GM23338 (cell line): ENCODE data around the gene CEACAM8. TPM values are rescaled to one million over a fixed set of nuclear protein-coding genes. Genes with fewer than 3 reads are reported as not detected.

Experiments used
- ATAC-seq: fragments of 200-7000 bp; cut with Tn5 transposase; 3 replicates; pipeline ENCODE4 v1.9.1; 2020
- DNase-seq: peaks from one replicate; pipeline ENCODE4 v3.0.0-alpha.2; 2015; ENCODE audit warnings: low spot score
- H2AFZ ChIP-seq: fragments of 200-600 bp; sonication (generic); 2 replicates; pipeline ENCODE4 v1.8.0; 2016; ENCODE audit warnings: antibody characterized with exemption, mild to moderate bottlenecking, moderate library complexity
- H3F3A ChIP-seq: fragments of 200-600 bp; sonication (generic); replicated peaks from 2 replicates; pipeline ENCODE4 v1.8.0; 2017; ENCODE audit warnings: antibody characterized with exemption, mixed run types, low read depth
- H3K27ac ChIP-seq: fragments of 200-600 bp; sonication (generic); 2 replicates; pipeline ENCODE4 v1.6.1; 2016; ENCODE audit warnings: low read depth
- H3K27me3 ChIP-seq: fragments of 200-600 bp; sonication (generic); 2 replicates; pipeline ENCODE4 v1.8.0; 2016; ENCODE audit warnings: mild to moderate bottlenecking, mixed run types, moderate library complexity; ENCODE audit not compliant: insufficient read depth
- H3K36me3 ChIP-seq: fragments of 200-600 bp; sonication (generic); 2 replicates; pipeline ENCODE4 v1.8.0; 2016; ENCODE audit warnings: mild to moderate bottlenecking; ENCODE audit not compliant: insufficient read depth
- H3K4me1 ChIP-seq: fragments of 200-600 bp; sonication (generic); 2 replicates; pipeline ENCODE4 v1.8.0; 2016; ENCODE audit warnings: mild to moderate bottlenecking, moderate library complexity; ENCODE audit not compliant: insufficient read depth
- H3K4me2 ChIP-seq: fragments of 200-600 bp; sonication (generic); 2 replicates; pipeline ENCODE4 v1.7.1; 2017; ENCODE audit warnings: mixed run types
- H3K4me3 ChIP-seq: fragments of 200-600 bp; sonication (generic); 2 replicates; pipeline ENCODE4 v1.6.1; 2016; ENCODE audit warnings: mixed run types
- H3K79me2 ChIP-seq: fragments of 200-600 bp; sonication (generic); replicated peaks from 2 replicates; pipeline ENCODE4 v1.8.0; 2017; ENCODE audit warnings: mild to moderate bottlenecking; ENCODE audit not compliant: insufficient read depth
- H3K9me2 ChIP-seq: fragments of 200-600 bp; sonication (generic); 2 replicates; pipeline ENCODE4 v1.8.0; 2017; ENCODE audit not compliant: insufficient read depth
- H4K20me1 ChIP-seq: fragments of 200-600 bp; sonication (generic); replicated peaks from 2 replicates; pipeline ENCODE4 v1.8.0; 2017; ENCODE audit warnings: mild to moderate bottlenecking; ENCODE audit not compliant: insufficient read depth
- H3K27ac Mint-ChIP-seq: 2 replicates; pipeline ENCODE4 v1.8.0; 2020; ENCODE audit warnings: inconsistent platforms, mild to moderate bottlenecking, moderate library complexity, mixed read lengths
- H3K27me3 Mint-ChIP-seq: 3 replicates; pipeline ENCODE4 v1.8.0; 2022; ENCODE audit warnings: low read depth, mild to moderate bottlenecking, moderate library complexity, mixed read lengths, inconsistent platforms; ENCODE audit not compliant: insufficient read depth, poor library complexity
- H3K36me3 Mint-ChIP-seq: 3 replicates; pipeline ENCODE4 v1.8.0; 2021; ENCODE audit warnings: low read depth, mild to moderate bottlenecking, inconsistent platforms, moderate library complexity, mixed read lengths
- H3K4me1 Mint-ChIP-seq: 3 replicates; pipeline ENCODE4 v1.8.0; 2020; ENCODE audit warnings: mild to moderate bottlenecking, inconsistent platforms, mixed read lengths
- H3K4me3 Mint-ChIP-seq: 3 replicates; pipeline ENCODE4 v1.8.0; 2021; ENCODE audit warnings: moderate library complexity, mild to moderate bottlenecking, inconsistent platforms, mixed read lengths
- H3K9me3 Mint-ChIP-seq: 3 replicates; pipeline ENCODE4 v1.8.0; 2020; ENCODE audit warnings: moderate library complexity, mild to moderate bottlenecking, inconsistent platforms, mixed read lengths
- CREB1 ChIP-seq: fragments of 250-450 bp; sonication (Bioruptor Pico); IDR thresholded peaks from 2 replicates; pipeline ENCODE4 v1.5.0; 2020; ENCODE audit warnings: low read depth, mild to moderate bottlenecking, moderate library complexity
- ETS1 ChIP-seq: IDR thresholded peaks from 2 replicates; pipeline ENCODE4 v1.6.1; 2016; ENCODE audit warnings: antibody characterized with exemption
- EZH2 ChIP-seq: fragments of 200-600 bp; sonication (generic); IDR thresholded peaks from one replicate; pipeline ENCODE4 v1.8.0; 2017; ENCODE audit warnings: antibody characterized with exemption, mild to moderate bottlenecking, low read depth; ENCODE audit not compliant: unreplicated experiment
- EZH2phosphoT487 ChIP-seq: fragments of 200-600 bp; sonication (generic); IDR thresholded peaks from one replicate; pipeline ENCODE4 v1.8.1; 2018; ENCODE audit warnings: antibody characterized with exemption; ENCODE audit not compliant: unreplicated experiment
- JUNB ChIP-seq: IDR thresholded peaks from one replicate; pipeline ENCODE4 v1.6.1; 2016; ENCODE audit warnings: antibody characterized with exemption; ENCODE audit not compliant: unreplicated experiment
- NANOG ChIP-seq: IDR thresholded peaks from 2 replicates; pipeline ENCODE4 v1.6.1; 2016; ENCODE audit warnings: antibody characterized with exemption, borderline replicate concordance
- POLR2AphosphoS5 ChIP-seq: IDR thresholded peaks from 2 replicates; pipeline ENCODE4 v1.6.1; 2016; ENCODE audit warnings: antibody characterized with exemption, low read depth
- STAT1 ChIP-seq: IDR thresholded peaks from one replicate; pipeline ENCODE4 v1.6.1; 2016; ENCODE audit warnings: antibody characterized with exemption; ENCODE audit not compliant: unreplicated experiment
- ZNF114 ChIP-seq: fragments of 250-450 bp; sonication (Bioruptor Pico); IDR thresholded peaks from 2 replicates; pipeline ENCODE4 v1.5.0; 2020; ENCODE audit warnings: mild to moderate bottlenecking, moderate library complexity
- ZNF331 ChIP-seq: fragments of 250-450 bp; sonication (Bioruptor Pico); IDR thresholded peaks from 2 replicates; pipeline ENCODE4 v1.5.0; 2020; ENCODE audit warnings: low read depth, mild to moderate bottlenecking, moderate library complexity
- polyA plus RNA-seq: library from polyadenylated mRNA; unstranded; fragments of >200 nt; fragmentation: Nextera tagmentation; extraction: Ambion mirVana; gene quantifications from 2 replicates; pipeline ENCODE4 v1.2.1, GENCODE V29; 2016
- total RNA-seq: library from RNA; depleted of rRNA; stranded (reverse); fragments of >200 nt; shearing (Covaris generic); gene quantifications from 2 replicates; pipeline ENCODE4 v1.2.3, GENCODE V29; 2014
- TF ChIP-seq, protein P1 (sequence below): fragments of 250-450 bp; sonication (Bioruptor Pico); IDR thresholded peaks from 2 replicates; pipeline ENCODE4 v1.5.0; 2020; ENCODE audit warnings: mild to moderate bottlenecking, moderate library complexity
- TF ChIP-seq, protein P2 (sequence below), 2 experiments: fragments of 200-600 bp in 1 of 2; sonication (generic) in 1 of 2; conservative IDR thresholded peaks; 2 replicates each; pipeline versions ENCODE4 v1.5.1 to v1.6.1; 2016 to 2017; ENCODE audit warnings: antibody characterized with exemption in 2 of 2, low read depth in 2 of 2, mild to moderate bottlenecking in 2 of 2, moderate library complexity in 1 of 2

CEACAM8 gene
- total and polyA plus RNA-seq, 2 experiments from 2014 or later, result not detected

DNA sequence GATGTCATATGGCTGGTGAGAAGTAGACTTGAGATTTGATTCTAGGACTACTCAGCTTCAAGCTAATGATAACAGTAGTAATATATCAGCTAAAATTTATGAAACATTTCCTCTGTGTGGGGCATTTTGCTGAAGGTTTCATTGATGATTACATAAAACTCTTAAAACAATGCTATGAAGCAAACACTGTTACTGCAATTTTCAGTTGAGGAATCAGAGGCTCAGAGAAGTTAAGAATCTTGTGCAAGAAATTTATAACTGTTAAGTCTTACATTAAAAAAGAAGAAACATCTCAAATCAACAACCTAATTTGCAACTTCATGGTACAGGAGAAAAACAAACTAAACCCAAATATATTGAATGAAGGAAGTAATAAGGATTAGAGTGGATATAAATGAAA lies 10.3 kb downstream of the CEACAM8 start (continued):
- TF ChIP-seq, protein P1, sequence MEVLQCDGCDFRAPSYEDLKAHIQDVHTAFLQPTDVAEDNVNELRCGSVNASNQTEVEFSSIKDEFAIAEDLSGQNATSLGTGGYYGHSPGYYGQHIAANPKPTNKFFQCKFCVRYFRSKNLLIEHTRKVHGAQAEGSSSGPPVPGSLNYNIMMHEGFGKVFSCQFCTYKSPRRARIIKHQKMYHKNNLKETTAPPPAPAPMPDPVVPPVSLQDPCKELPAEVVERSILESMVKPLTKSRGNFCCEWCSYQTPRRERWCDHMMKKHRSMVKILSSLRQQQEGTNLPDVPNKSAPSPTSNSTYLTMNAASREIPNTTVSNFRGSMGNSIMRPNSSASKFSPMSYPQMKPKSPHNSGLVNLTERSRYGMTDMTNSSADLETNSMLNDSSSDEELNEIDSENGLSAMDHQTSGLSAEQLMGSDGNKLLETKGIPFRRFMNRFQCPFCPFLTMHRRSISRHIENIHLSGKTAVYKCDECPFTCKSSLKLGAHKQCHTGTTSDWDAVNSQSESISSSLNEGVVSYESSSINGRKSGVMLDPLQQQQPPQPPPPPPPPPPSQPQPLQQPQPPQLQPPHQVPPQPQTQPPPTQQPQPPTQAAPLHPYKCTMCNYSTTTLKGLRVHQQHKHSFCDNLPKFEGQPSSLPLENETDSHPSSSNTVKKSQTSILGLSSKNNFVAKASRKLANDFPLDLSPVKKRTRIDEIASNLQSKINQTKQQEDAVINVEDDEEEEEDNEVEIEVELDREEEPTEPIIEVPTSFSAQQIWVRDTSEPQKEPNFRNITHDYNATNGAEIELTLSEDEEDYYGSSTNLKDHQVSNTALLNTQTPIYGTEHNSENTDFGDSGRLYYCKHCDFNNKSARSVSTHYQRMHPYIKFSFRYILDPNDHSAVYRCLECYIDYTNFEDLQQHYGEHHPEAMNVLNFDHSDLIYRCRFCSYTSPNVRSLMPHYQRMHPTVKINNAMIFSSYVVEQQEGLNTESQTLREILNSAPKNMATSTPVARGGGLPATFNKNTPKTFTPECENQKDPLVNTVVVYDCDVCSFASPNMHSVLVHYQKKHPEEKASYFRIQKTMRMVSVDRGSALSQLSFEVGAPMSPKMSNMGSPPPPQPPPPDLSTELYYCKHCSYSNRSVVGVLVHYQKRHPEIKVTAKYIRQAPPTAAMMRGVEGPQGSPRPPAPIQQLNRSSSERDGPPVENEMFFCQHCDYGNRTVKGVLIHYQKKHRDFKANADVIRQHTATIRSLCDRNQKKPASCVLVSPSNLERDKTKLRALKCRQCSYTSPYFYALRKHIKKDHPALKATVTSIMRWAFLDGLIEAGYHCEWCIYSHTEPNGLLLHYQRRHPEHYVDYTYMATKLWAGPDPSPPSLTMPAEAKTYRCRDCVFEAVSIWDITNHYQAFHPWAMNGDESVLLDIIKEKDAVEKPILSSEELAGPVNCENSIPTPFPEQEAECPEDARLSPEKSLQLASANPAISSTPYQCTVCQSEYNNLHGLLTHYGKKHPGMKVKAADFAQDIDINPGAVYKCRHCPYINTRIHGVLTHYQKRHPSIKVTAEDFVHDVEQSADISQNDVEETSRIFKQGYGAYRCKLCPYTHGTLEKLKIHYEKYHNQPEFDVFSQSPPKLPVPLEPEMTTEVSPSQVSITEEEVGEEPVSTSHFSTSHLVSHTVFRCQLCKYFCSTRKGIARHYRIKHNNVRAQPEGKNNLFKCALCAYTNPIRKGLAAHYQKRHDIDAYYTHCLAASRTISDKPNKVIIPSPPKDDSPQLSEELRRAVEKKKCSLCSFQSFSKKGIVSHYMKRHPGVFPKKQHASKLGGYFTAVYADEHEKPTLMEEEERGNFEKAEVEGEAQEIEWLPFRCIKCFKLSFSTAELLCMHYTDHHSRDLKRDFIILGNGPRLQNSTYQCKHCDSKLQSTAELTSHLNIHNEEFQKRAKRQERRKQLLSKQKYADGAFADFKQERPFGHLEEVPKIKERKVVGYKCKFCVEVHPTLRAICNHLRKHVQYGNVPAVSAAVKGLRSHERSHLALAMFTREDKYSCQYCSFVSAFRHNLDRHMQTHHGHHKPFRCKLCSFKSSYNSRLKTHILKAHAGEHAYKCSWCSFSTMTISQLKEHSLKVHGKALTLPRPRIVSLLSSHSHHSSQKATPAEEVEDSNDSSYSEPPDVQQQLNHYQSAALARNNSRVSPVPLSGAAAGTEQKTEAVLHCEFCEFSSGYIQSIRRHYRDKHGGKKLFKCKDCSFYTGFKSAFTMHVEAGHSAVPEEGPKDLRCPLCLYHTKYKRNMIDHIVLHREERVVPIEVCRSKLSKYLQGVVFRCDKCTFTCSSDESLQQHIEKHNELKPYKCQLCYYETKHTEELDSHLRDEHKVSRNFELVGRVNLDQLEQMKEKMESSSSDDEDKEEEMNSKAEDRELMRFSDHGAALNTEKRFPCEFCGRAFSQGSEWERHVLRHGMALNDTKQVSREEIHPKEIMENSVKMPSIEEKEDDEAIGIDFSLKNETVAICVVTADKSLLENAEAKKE, result no peak
- TF ChIP-seq CREB1 (CRISPR knock-in tag), result no peak
- no peak for TF ChIP-seq EZH2
- no peak for TF ChIP-seq ZNF114 (CRISPR knock-in tag)
- TF ChIP-seq, protein P2, sequence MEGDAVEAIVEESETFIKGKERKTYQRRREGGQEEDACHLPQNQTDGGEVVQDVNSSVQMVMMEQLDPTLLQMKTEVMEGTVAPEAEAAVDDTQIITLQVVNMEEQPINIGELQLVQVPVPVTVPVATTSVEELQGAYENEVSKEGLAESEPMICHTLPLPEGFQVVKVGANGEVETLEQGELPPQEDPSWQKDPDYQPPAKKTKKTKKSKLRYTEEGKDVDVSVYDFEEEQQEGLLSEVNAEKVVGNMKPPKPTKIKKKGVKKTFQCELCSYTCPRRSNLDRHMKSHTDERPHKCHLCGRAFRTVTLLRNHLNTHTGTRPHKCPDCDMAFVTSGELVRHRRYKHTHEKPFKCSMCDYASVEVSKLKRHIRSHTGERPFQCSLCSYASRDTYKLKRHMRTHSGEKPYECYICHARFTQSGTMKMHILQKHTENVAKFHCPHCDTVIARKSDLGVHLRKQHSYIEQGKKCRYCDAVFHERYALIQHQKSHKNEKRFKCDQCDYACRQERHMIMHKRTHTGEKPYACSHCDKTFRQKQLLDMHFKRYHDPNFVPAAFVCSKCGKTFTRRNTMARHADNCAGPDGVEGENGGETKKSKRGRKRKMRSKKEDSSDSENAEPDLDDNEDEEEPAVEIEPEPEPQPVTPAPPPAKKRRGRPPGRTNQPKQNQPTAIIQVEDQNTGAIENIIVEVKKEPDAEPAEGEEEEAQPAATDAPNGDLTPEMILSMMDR (conservative IDR thresholded peaks at IDR 0.05; ENCODE audit: low read depth in 2 of 2), result no peak

DNA sequence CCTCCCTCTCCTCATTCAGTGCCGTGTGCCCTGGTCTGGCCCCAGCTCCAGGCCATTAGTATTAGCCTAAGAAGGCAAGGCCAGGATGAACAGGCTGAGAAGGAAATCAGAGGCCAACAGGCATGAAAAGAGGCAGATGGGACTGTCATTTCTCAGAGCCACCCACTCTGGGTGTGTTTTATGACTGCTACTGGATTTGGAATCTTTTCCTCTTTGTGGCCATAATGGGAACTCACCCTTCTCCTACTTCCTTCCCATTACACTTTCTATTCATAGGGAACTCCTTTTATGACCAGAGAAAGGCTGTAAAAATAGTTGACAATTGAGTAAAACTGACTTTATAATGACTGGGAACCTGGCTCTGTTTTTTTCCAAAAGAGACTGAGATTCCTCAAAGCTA lies 17.7 kb downstream of the CEACAM8 start:
- Histone ChIP-seq H2AFZ (no peak overlapping the region), H3K4me1 (peaks cover 3% of the 10 kb centered on the region; the same call in 1 of the 2 replicates), H3K79me2 (no peaks in the 10 kb centered on the region), H3K4me3 (no peak overlapping the region), H3K27ac (no peak overlapping the region), H4K20me1 (no peaks in the 10 kb centered on the region), H3K27me3 (0 out of 2 replicates have a peak, but pooled peaks cover 2% of the 10 kb centered on the region), H3K4me2 (no peak overlapping the region), H3K9me2 (no peaks in the 10 kb centered on the region), H3F3A (no peaks in the 10 kb centered on the region), H3K36me3 (no peaks in the 10 kb centered on the region)
- Mint-ChIP-seq H3K27me3 (peaks cover 1% of the 10 kb centered on the region), H3K27ac (no peak overlapping the region), H3K9me3 (no peaks in the 10 kb centered on the region), H3K36me3 (no peaks in the 10 kb centered on the region), H3K4me3 (no peak overlapping the region), H3K4me1 (peaks cover 9% of the 10 kb centered on the region)
- no peak for ATAC-seq
- no peak for DNase-seq
- no peak for TF ChIP-seq ZNF331
- TF ChIP-seq EZH2phosphoT487, result no peak
- TF ChIP-seq JUNB, result no peak
- TF ChIP-seq, protein P2 (conservative IDR thresholded peaks at IDR 0.05; ENCODE audit: low read depth in 2 of 2), result no peak
- TF ChIP-seq CREB1 (CRISPR knock-in tag), result no peak
- no peak for TF ChIP-seq POLR2AphosphoS5
- TF ChIP-seq STAT1, result no peak
- no peak for TF ChIP-seq ETS1
- no peak for TF ChIP-seq NANOG
